ENCODE results near the gene GALNT9.

DNA sequence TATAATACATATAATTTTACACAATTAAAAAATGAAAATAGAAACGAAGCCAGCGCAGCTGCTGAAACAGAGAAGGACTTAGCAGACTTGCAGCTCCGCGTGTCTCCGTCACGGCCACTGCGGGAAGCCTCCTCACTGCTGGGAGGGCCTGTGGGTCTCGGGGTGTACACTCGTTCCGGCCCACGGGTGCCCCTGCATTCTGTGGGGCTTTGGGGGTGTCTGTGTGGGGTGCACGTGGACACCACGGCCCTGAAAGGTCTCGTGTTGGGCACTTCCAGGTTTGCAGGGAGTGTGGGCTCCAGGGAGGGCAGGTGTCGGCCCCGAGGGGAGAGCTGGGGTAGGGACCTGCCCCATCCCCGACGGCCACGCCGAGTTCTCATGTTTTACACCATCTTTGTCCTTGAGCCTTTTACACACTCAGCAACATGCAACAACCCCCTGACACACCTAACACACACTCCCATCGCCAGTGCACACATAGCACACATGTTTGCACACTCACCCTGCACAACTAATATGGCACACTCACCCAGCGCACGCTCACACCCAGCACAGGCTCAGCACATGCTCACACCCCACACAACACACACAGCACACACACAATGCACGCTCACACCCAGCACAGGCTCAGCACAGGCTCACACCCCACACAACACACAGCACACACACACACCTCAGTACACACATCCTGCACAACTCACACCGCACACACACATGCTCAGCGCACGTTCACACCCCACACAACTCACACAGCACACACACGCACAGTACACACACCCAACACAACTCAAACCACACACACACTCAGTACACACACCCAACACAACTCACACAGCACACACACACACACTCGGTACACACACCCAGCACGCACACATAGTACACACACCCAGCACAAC is 148.5 kb downstream of the GALNT9 start:
- TF ChIP-seq, protein P1, sequence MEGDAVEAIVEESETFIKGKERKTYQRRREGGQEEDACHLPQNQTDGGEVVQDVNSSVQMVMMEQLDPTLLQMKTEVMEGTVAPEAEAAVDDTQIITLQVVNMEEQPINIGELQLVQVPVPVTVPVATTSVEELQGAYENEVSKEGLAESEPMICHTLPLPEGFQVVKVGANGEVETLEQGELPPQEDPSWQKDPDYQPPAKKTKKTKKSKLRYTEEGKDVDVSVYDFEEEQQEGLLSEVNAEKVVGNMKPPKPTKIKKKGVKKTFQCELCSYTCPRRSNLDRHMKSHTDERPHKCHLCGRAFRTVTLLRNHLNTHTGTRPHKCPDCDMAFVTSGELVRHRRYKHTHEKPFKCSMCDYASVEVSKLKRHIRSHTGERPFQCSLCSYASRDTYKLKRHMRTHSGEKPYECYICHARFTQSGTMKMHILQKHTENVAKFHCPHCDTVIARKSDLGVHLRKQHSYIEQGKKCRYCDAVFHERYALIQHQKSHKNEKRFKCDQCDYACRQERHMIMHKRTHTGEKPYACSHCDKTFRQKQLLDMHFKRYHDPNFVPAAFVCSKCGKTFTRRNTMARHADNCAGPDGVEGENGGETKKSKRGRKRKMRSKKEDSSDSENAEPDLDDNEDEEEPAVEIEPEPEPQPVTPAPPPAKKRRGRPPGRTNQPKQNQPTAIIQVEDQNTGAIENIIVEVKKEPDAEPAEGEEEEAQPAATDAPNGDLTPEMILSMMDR (IDR thresholded peaks at IDR 0.05): no peak
- TF ChIP-seq POLR2A (IDR thresholded peaks at IDR 0.05; ENCODE audit: low read depth) (no peak), POLR2AphosphoS5 (IDR thresholded peaks at IDR 0.05) (no peak)
